ENCODE results near the gene VWA3A.

GRCh38 chr16:22126037-22126558, 33.8 kb downstream of the VWA3A start:
- TF ChIP-seq TAF1 (IDR thresholded peaks at IDR 0.05; ENCODE audit: low read depth, low read length) (no peak), BRCA1 (IDR thresholded peaks at IDR 0.05; ENCODE audit: low read depth, low read length) (no peak), POLR2A (IDR thresholded peaks at IDR 0.05; ENCODE audit: control extremely low read depth in 1 of 2, low read depth in 2 of 2, low read length in 2 of 2) (no peak), RXRA (IDR thresholded peaks at IDR 0.05; ENCODE audit: insufficient read depth, low read depth, low read length) (no peak), CREB1 (IDR thresholded peaks at IDR 0.05) (no peak), ATF2 (IDR thresholded peaks at IDR 0.05; ENCODE audit: low read length) (no peak), ZNF274 (IDR thresholded peaks at IDR 0.05; ENCODE audit: borderline replicate concordance, extremely low read depth, low read length) (no peak), PHF8 (conservative IDR thresholded peaks at IDR 0.05; ENCODE audit: low read depth, low read length) (no peak), BCL11A (IDR thresholded peaks at IDR 0.05; ENCODE audit: low read depth in 2 of 2, low read length in 2 of 2) (no peak), SP1 (IDR thresholded peaks at IDR 0.05; ENCODE audit: low read depth, low read length) (no peak)
- TF ChIP-seq, protein P1, sequence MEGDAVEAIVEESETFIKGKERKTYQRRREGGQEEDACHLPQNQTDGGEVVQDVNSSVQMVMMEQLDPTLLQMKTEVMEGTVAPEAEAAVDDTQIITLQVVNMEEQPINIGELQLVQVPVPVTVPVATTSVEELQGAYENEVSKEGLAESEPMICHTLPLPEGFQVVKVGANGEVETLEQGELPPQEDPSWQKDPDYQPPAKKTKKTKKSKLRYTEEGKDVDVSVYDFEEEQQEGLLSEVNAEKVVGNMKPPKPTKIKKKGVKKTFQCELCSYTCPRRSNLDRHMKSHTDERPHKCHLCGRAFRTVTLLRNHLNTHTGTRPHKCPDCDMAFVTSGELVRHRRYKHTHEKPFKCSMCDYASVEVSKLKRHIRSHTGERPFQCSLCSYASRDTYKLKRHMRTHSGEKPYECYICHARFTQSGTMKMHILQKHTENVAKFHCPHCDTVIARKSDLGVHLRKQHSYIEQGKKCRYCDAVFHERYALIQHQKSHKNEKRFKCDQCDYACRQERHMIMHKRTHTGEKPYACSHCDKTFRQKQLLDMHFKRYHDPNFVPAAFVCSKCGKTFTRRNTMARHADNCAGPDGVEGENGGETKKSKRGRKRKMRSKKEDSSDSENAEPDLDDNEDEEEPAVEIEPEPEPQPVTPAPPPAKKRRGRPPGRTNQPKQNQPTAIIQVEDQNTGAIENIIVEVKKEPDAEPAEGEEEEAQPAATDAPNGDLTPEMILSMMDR (IDR thresholded peaks at IDR 0.05; ENCODE audit: control extremely low read depth in 1 of 3, insufficient read depth in 1 of 3, low read depth in 1 of 3, low read length in 3 of 3): no peak

All from H1 (cell line).